K562 (cell line): Measurements from ENCODE around the gene FHIT. TPM values are rescaled to one million over a fixed set of nuclear protein-coding genes. Genes with fewer than 3 reads are reported as not detected.

ENCODE experiments used
- ATAC-seq: fragments of 200-7000 bp; cut with Tn5 transposase; 3 replicates; pipeline ENCODE4 v1.9.1; 2020; ENCODE audit warnings: moderate library complexity
- BruUV-seq: library from RNA; stranded (reverse); fragments of 400-500 nt; replicated peaks from 2 replicates; lab custom pipeline; 2021; lab: Mats Ljungman, UMichigan
- CTCF ChIA-PET: fragments of 300-600 bp; formaldehyde crosslinking; extraction: SDS; loops from one replicate; lab custom pipeline; 2021; ENCODE audit warnings: low intra/inter-chr PET ratio; lab: Yijun Ruan, JAX
- POLR2A ChIA-PET: fragments of 300-600, 350-650 bp; sonication (Branson Sonifier 250); formaldehyde crosslinking; extraction: SDS; loops from one replicate; lab custom pipeline; 2021; ENCODE audit warnings: antibody characterized with exemption, inconsistent platforms; lab: Yijun Ruan, JAX
- DNase-seq, 4 experiments: peaks; one replicate each; pipeline versions ENCODE4 v3.0.0 to v3.0.0-alpha.2; 2011 to 2018; ENCODE audit warnings: low spot score in 3 of 4, mixed read lengths in 3 of 4; ENCODE audit errors: extremely low read depth in 1 of 4
- FAIRE-seq: peaks from 2 replicates; lab custom pipeline; 2011; peaks lifted over from hg19 to GRCh38; lab: Jason Lieb, UNC
- H2AFZ ChIP-seq: 2 replicates; pipeline ENCODE4 v1.6.0; 2011; ENCODE audit warnings: low read depth, low read length, control low read depth, inconsistent platforms
- H3K27ac ChIP-seq: fragments of 200-600 bp; 3 replicates; pipeline ENCODE4 v1.8.0; 2011; ENCODE audit warnings: low read depth, mild to moderate bottlenecking, control low read depth, inconsistent platforms, low read length, moderate library complexity, mixed read lengths; ENCODE audit errors: extremely low read depth
- H3K27me3 ChIP-seq, 2 experiments: fragments of 300-600 bp in 1 of 2; 2 replicates in 1 of 2; 3 replicates in 1 of 2; pipeline versions ENCODE4 v1.6.0 to v1.8.0; 2011; ENCODE audit warnings: inconsistent platforms in 2 of 2, low read length in 2 of 2, mild to moderate bottlenecking in 1 of 2, mixed read lengths in 1 of 2, moderate library complexity in 1 of 2; ENCODE audit not compliant: control insufficient read depth in 2 of 2, insufficient read depth in 2 of 2
- H3K36me3 ChIP-seq: fragments of 300-600 bp; 3 replicates; pipeline ENCODE4 v1.8.0; 2011; ENCODE audit warnings: mild to moderate bottlenecking, low read length, inconsistent platforms; ENCODE audit not compliant: control insufficient read depth, insufficient read depth
- H3K4me1 ChIP-seq, 2 experiments: fragments of 200-600 bp in 1 of 2; replicated peaks in 1 of 2; 2 replicates in 1 of 2; 3 replicates in 1 of 2; pipeline versions ENCODE4 v1.5.1 to v1.8.0; 2011; ENCODE audit warnings: inconsistent platforms in 2 of 2, low read length in 2 of 2, mild to moderate bottlenecking in 1 of 2, mixed read lengths in 1 of 2, moderate library complexity in 1 of 2; ENCODE audit not compliant: control insufficient read depth in 2 of 2, insufficient read depth in 2 of 2
- H3K4me2 ChIP-seq: 2 replicates; pipeline ENCODE4 v1.6.1; 2011; ENCODE audit warnings: low read length, control low read depth, inconsistent platforms, mixed read lengths; ENCODE audit not compliant: insufficient read depth
- H3K4me3 ChIP-seq: fragments of 200-600 bp; sonication (generic), shearing (Covaris generic); 2 replicates; pipeline ENCODE4 v1.5.1; 2016; ENCODE audit warnings: control low read depth, inconsistent platforms
- H3K79me2 ChIP-seq: fragments of 200-600 bp; 3 replicates; pipeline ENCODE4 v1.8.0; 2011; ENCODE audit warnings: low read length, inconsistent platforms; ENCODE audit not compliant: control insufficient read depth, insufficient read depth
- H3K9ac ChIP-seq, 2 experiments: 2 replicates each; pipeline versions ENCODE4 v1.6.0 to v1.6.1; 2011; ENCODE audit warnings: low read depth in 2 of 2, low read length in 2 of 2, control low read depth in 1 of 2, inconsistent platforms in 1 of 2, mild to moderate bottlenecking in 1 of 2, mixed read lengths in 1 of 2; ENCODE audit not compliant: insufficient read depth in 1 of 2
- H3K9me1 ChIP-seq: one replicate; pipeline ENCODE4 v1.6.0; 2011; ENCODE audit warnings: inconsistent platforms, mild to moderate bottlenecking, low read length, moderate library complexity; ENCODE audit not compliant: control insufficient read depth, insufficient read depth
- H3K9me3 ChIP-seq: replicated peaks from 2 replicates; pipeline ENCODE4 v1.5.1; 2011; ENCODE audit warnings: low read depth, low read length, inconsistent platforms; ENCODE audit not compliant: control insufficient read depth, insufficient read depth
- H4K20me1 ChIP-seq: replicated peaks from 2 replicates; pipeline ENCODE4 v1.6.1; 2011; ENCODE audit warnings: low read length, inconsistent platforms, mixed read lengths; ENCODE audit not compliant: control insufficient read depth, insufficient read depth
- CBX5 ChIP-seq: IDR thresholded peaks from 2 replicates; pipeline ENCODE4 v1.6.1; 2014; ENCODE audit warnings: low read depth, borderline replicate concordance
- CREB5 ChIP-seq: fragments of 250-450 bp; sonication (Bioruptor Pico); IDR thresholded peaks from 2 replicates; pipeline ENCODE4 v1.5.0; 2020; ENCODE audit warnings: mild to moderate bottlenecking
- EP300 ChIP-seq: IDR thresholded peaks from 2 replicates; pipeline ENCODE4 v1.6.1; 2012; ENCODE audit warnings: low read length, improper control_type of control experiment
- FOXJ3 ChIP-seq: sonication (generic); formaldehyde crosslinking; IDR thresholded peaks from 2 replicates; pipeline ENCODE4 v1.4.0; 2020; ENCODE audit warnings: mild to moderate bottlenecking, missing genetic modification reagents
- LEF1 ChIP-seq: fragments of 450-650 bp; IDR thresholded peaks from 2 replicates; pipeline ENCODE4 v1.6.1; 2016; ENCODE audit warnings: mild to moderate bottlenecking
- MIER1 ChIP-seq: fragments of 450-650 bp; IDR thresholded peaks from 2 replicates; pipeline ENCODE4 v1.6.1; 2016; ENCODE audit warnings: antibody characterized with exemption, mild to moderate bottlenecking, low read depth
- RBM14 ChIP-seq: fragments of 200-400 bp; formaldehyde crosslinking; IDR thresholded peaks from 2 replicates; pipeline ENCODE4 v1.6.1; 2018; ENCODE audit warnings: low read depth, mild to moderate bottlenecking, low read length, moderate library complexity, borderline replicate concordance; ENCODE audit not compliant: insufficient read depth
- RBM22 ChIP-seq: fragments of 200-400 bp; formaldehyde crosslinking; IDR thresholded peaks from 2 replicates; pipeline ENCODE4 v1.6.1; 2018; ENCODE audit warnings: low read length, low read depth; ENCODE audit not compliant: poor library complexity, severe bottlenecking
- SIX5 ChIP-seq, 2 experiments: IDR thresholded peaks; 2 replicates each; pipeline ENCODE4 v1.6.1; 2011; ENCODE audit warnings: low read length in 2 of 2, borderline replicate concordance in 1 of 2, low read depth in 1 of 2, mild to moderate bottlenecking in 1 of 2, moderate library complexity in 1 of 2; ENCODE audit not compliant: insufficient read depth in 1 of 2
- TEAD2 ChIP-seq: fragments of 450-650 bp; IDR thresholded peaks from 2 replicates; pipeline ENCODE4 v1.6.1; 2016; ENCODE audit warnings: missing genetic modification characterization, control low read depth, missing compliant biosample characterization
- ZBTB7A ChIP-seq: IDR thresholded peaks from 2 replicates; pipeline ENCODE4 v1.6.1; 2011; ENCODE audit warnings: low read depth, mild to moderate bottlenecking, low read length, moderate library complexity, borderline replicate concordance; ENCODE audit not compliant: control insufficient read depth
- ZFPM2 ChIP-seq: fragments of 250-450 bp; sonication (Bioruptor Pico); IDR thresholded peaks from 2 replicates; pipeline ENCODE4 v1.5.1; 2022; ENCODE audit warnings: mild to moderate bottlenecking
- ZFX ChIP-seq: sonication (generic); formaldehyde crosslinking; IDR thresholded peaks from 2 replicates; pipeline ENCODE4 v1.8.0; 2022; ENCODE audit warnings: mild to moderate bottlenecking, missing genetic modification reagents, moderate library complexity
- ZKSCAN3 ChIP-seq: fragments of 250-450 bp; sonication (Bioruptor Pico); IDR thresholded peaks from 2 replicates; pipeline ENCODE4 v1.4.0; 2020
- ZNF134 ChIP-seq: fragments of 250-450 bp; sonication (Bioruptor Pico); conservative IDR thresholded peaks from 2 replicates; pipeline ENCODE4 v1.4.0; 2020
- ZNF143 ChIP-seq: sonication (generic); formaldehyde crosslinking; IDR thresholded peaks from 2 replicates; pipeline ENCODE4 v1.9.0; 2022; ENCODE audit warnings: mild to moderate bottlenecking, missing genetic modification reagents
- ZNF239 ChIP-seq: fragments of 250-450 bp; sonication (Bioruptor Pico); IDR thresholded peaks from 2 replicates; pipeline ENCODE4 v1.4.0; 2020; ENCODE audit warnings: mild to moderate bottlenecking
- WGBS: fragments of 100-300 bp; shearing (Covaris generic); methylation state at CpG from one replicate; pipeline ENCODE4 v1.1.6; 2016; ENCODE audit warnings: low coverage, mixed read lengths; ENCODE audit not compliant: insufficient coverage; ENCODE audit errors: missing lambda C conversion rate; 5-methylcytosine and 5-hydroxymethylcytosine counted together
- in situ Hi-C: fragments of 300-500 bp; cut with MboI; formaldehyde crosslinking; loops from 4 replicates; pipeline ENCODE4 v1.15.0; 2018; ENCODE audit warnings: inconsistent platforms, mixed read lengths
- intact Hi-C: fragments of 100-400 bp; cut with micrococcal nuclease; formaldehyde crosslinking; loops from 2 replicates; pipeline ENCODE4 v1.14.2; 2022
- polyA plus RNA-seq, 8 experiments: library from polyadenylated mRNA; depleted of rRNA in 4 of 8; stranded (reverse) in 5 of 8; unstranded in 3 of 8; fragments of >200 nt; fragmentation: Nextera tagmentation in 2 of 8; fragmentation: Illumina TruSeq in 1 of 8; extraction: Ambion mirVana in 2 of 8; extraction: Trizol in 1 of 8; gene quantifications; 2 replicates each; pipeline versions ENCODE4 v1.2.1 to v1.2.3, GENCODE V29; 2011 to 2014; ENCODE audit warnings: inconsistent platforms in 1 of 8, missing spikeins in 1 of 8
- total RNA-seq, 7 experiments: library from RNA; depleted of rRNA in 6 of 7; stranded (reverse); fragments of >200 nt in 6 of 7; fragmentation: Illumina TruSeq in 2 of 7; extraction: Trizol in 2 of 7; gene quantifications; 2 replicates each; pipeline versions ENCODE4 v1.2.1 to v1.2.3, GENCODE V29; 2011 to 2021; ENCODE audit warnings: low replicate concordance in 1 of 7
- TF ChIP-seq, protein P1 (sequence below): sonication (generic); formaldehyde crosslinking; IDR thresholded peaks from 2 replicates; pipeline ENCODE4 v1.5.0; 2020; ENCODE audit warnings: missing genetic modification reagents

FHIT gene
- total and polyA plus RNA-seq, 9 of the 15 experiments (the other 6 are each of a cell fraction or from before 2014, with no cell fraction given) = 1.7 to 9.1 (median 4.3) TPM

GRCh38 chr3:60854791-60855190 lies 396.5 kb downstream of the FHIT start:
- Histone ChIP-seq H3K4me1 (no peaks in the 10 kb centered on the region), H3K9ac (no peak overlapping the region), H3K4me3 (no peak overlapping the region), H3K4me2 (no peak overlapping the region), H3K27ac (no peak overlapping the region), H4K20me1 (no peaks in the 10 kb centered on the region), H3K9me1 (no peaks in the 10 kb centered on the region), H2AFZ (no peak overlapping the region), H3K36me3 (no peaks in the 10 kb centered on the region), H3K27me3 (no peaks in the 10 kb centered on the region), H3K9me3 (no peaks in the 10 kb centered on the region), H3K79me2 (no peaks in the 10 kb centered on the region)
- TF ChIP-seq RBM22 = no peak
- TF ChIP-seq ZNF239 (CRISPR knock-in tag) = no peak
- no peak for TF ChIP-seq CREB5 (CRISPR knock-in tag)
- TF ChIP-seq ZNF143 = no peak
- TF ChIP-seq, protein P1, sequence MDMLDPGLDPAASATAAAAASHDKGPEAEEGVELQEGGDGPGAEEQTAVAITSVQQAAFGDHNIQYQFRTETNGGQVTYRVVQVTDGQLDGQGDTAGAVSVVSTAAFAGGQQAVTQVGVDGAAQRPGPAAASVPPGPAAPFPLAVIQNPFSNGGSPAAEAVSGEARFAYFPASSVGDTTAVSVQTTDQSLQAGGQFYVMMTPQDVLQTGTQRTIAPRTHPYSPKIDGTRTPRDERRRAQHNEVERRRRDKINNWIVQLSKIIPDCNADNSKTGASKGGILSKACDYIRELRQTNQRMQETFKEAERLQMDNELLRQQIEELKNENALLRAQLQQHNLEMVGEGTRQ (CRISPR knock-in tag) = no peak
- no peak for TF ChIP-seq RBM14
- no peak for TF ChIP-seq EP300
- no peak for TF ChIP-seq ZNF134 (CRISPR knock-in tag)
- no peak for TF ChIP-seq ZBTB7A
- no peak for TF ChIP-seq FOXJ3 (CRISPR knock-in tag)
- TF ChIP-seq TEAD2 (tag) = no peak
- no peak for TF ChIP-seq MIER1
- TF ChIP-seq LEF1 = no peak
- no peak for TF ChIP-seq ZFX (CRISPR knock-in tag)
- no peak for TF ChIP-seq CBX5
- no peak for TF ChIP-seq ZFPM2 (CRISPR knock-in tag)
- no peak for TF ChIP-seq SIX5 (IDR thresholded peaks at IDR 0.05; ENCODE audit: borderline replicate concordance in 1 of 2, insufficient read depth in 1 of 2, low read depth in 1 of 2, low read length in 2 of 2)
- no peak for TF ChIP-seq ZKSCAN3
- 0% methylated on average over 1 of the region's 1 CpG for WGBS
- intact Hi-C loops = no loop called here
- ChIA-PET POLR2A (no interaction called here), CTCF (no interaction called here)
- in situ Hi-C loops = no loop called here
- ATAC-seq (no peak), FAIRE-seq (no peak), DNase-seq (no peak)
- no TSS peak for BruUV-seq
